Immature natural killer cell (primary cell): Measurements from ENCODE around the gene C2orf81. TPM values are rescaled to one million over a fixed set of nuclear protein-coding genes. Genes with fewer than 3 reads are reported as not detected.
"Not testable (repeated sequence)": the region's sequence is repeated elsewhere in the genome, so short reads cannot be mapped to it uniquely, and the experiment has no call there.

Source experiments
- DNase-seq, 3 donors: peaks; one replicate each; pipeline ENCODE4 v3.0.0; 2022; ENCODE audit warnings: mixed read lengths in 1 of 3
- H3K27ac Mint-ChIP-seq, 6 donors: one replicate each; pipeline ENCODE4 v1.8.0; 2020; ENCODE audit warnings: mixed read lengths in 6 of 6, mild to moderate bottlenecking in 5 of 6, inconsistent platforms in 4 of 6, moderate library complexity in 3 of 6
- H3K27me3 Mint-ChIP-seq, 3 donors: one replicate each; pipeline ENCODE4 v1.8.0; 2020 to 2021; ENCODE audit warnings: low read depth in 3 of 3, mild to moderate bottlenecking in 3 of 3, mixed read lengths in 3 of 3, moderate library complexity in 3 of 3, inconsistent platforms in 1 of 3
- H3K36me3 Mint-ChIP-seq, 3 donors: one replicate each; pipeline ENCODE4 v1.8.0; 2020; ENCODE audit warnings: mixed read lengths in 3 of 3, inconsistent platforms in 2 of 3, mild to moderate bottlenecking in 2 of 3
- H3K4me1 Mint-ChIP-seq, 2 donors: one replicate each; pipeline ENCODE4 v1.8.0; 2020; ENCODE audit warnings: inconsistent platforms in 2 of 2, mild to moderate bottlenecking in 2 of 2, mixed read lengths in 2 of 2, moderate library complexity in 1 of 2
- H3K4me3 Mint-ChIP-seq, 5 donors: one replicate each; pipeline ENCODE4 v1.8.0; 2020; ENCODE audit warnings: mild to moderate bottlenecking in 5 of 5, mixed read lengths in 5 of 5, inconsistent platforms in 3 of 5, moderate library complexity in 3 of 5
- H3K9me3 Mint-ChIP-seq, 6 donors: one replicate each; pipeline ENCODE4 v1.8.0; 2020; ENCODE audit warnings: mild to moderate bottlenecking in 6 of 6, mixed read lengths in 6 of 6, inconsistent platforms in 4 of 6, moderate library complexity in 3 of 6
- polyA plus RNA-seq, 3 donors: library from polyadenylated mRNA; unstranded; fragments of 300-500 nt; fragmentation: Illumina TruSeq; gene quantifications; one replicate each; pipeline ENCODE4 v1.2.3, GENCODE V29; 2021

C2orf81 gene
- polyA plus RNA-seq, 3 donors from 2014 or later, result 1.6 TPM; not detected in 1

DNA sequence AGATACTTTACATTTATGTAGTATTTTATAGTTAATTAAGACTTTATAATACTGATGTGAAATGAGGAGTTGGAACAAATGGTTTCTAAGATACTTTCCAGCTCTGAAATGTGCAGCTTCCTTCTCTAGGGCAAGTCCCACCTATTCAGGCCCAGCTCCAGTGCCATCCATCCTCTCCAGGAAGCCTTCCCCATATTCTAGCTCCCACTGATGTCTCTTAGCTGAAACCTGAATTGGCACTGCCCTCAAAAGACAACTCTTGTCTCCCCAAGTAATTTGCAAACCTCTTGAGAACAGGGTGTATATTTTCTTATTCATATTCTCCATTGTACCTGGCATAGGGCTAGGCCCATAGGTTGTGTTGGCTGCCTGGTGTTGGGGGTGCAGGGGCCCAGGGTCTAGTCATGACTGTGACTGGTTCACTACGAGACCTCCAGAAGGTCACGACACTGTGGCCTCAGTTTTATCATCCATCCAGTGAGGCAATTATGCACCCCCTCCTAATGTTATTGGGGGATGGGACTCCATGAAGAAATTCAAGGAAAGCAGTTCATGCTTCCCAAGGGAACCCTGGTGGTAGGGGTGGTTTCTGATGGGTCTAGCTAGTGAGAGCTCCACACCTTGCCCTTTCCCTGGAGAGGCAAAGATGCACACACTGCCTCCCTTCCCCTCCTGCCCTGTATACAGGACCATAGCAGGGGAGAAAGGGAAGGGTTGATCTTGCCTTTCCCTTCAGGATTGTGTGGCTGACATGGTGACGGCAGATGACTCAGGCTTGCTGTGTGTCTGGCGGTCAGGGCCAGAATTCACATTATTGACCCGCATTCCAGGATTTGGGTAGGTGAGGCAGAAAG, 2.9 kb upstream of the C2orf81 start:
- H3K36me3 Mint-ChIP-seq, result peaks cover 0 to 17% (median 6%) of the 10 kb centered on the region in 3 donors
- peak overlapping the region in 5 of 6 donors; percentile 45 to 73 (median 57) for H3K27ac Mint-ChIP-seq
- no peak for DNase-seq
- H3K4me1 Mint-ChIP-seq, result peaks cover 22 to 24% of the 10 kb centered on the region in 2 donors
- peaks cover 6 to 14% (median 13%) of the 10 kb centered on the region in 3 donors for H3K27me3 Mint-ChIP-seq
- peak overlapping the region in 1 of 5 donors; percentile 45 for H3K4me3 Mint-ChIP-seq
- H3K9me3 Mint-ChIP-seq, result no peaks in the 10 kb centered on the region

DNA sequence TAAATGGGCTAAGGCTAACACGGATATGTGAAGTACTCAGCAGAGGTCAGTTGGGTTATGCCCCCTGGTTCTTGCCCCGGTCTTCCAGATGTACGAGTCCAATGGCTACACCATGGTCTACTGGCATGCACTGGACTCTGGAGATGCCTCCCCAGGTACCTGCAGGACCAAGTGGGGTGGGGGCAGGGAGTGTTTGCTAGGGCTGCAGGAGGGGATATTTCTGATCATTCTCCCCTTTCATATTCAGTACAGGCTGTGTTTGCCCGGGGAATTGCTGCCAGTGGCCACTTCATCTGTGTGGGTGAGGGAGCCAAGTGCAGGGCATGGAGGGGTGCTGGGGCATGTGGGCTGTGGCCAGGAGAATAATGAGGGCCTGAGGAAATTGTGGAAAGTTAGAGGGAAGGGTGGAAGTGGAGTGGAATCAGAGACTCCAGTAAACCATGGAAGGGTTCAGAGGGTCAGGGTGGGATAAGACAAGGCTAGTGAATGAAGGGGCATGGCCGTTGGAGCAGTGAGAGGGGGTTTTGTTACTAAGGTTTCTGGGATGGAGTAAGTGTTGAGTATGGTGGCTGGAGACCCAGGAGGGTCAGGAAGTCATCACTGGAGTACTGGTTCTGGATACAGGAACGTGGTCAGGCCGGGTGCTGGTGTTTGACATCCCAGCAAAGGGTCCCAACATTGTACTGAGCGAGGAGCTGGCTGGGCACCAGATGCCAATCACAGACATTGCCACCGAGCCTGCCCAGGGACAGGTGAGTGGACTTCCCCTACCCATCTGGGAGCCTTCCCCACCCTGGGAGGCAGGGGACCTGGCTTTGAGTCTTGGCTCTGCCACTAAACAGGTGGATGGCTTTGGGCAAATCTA, 2.0 kb upstream of the C2orf81 start:
- peak overlapping the region; percentile 94 to 100 (median 99) for H3K4me3 Mint-ChIP-seq
- no peak for DNase-seq
- H3K36me3 Mint-ChIP-seq, result peaks cover 0 to 12% (median 5%) of the 10 kb centered on the region in 3 donors
- H3K9me3 Mint-ChIP-seq, result no peaks in the 10 kb centered on the region
- H3K4me1 Mint-ChIP-seq, result peaks cover 22 to 24% of the 10 kb centered on the region in 2 donors
- H3K27me3 Mint-ChIP-seq, result peaks cover 6 to 14% (median 13%) of the 10 kb centered on the region in 3 donors
- H3K27ac Mint-ChIP-seq, result peak overlapping the region; percentile 85 to 99 (median 96)

DNA sequence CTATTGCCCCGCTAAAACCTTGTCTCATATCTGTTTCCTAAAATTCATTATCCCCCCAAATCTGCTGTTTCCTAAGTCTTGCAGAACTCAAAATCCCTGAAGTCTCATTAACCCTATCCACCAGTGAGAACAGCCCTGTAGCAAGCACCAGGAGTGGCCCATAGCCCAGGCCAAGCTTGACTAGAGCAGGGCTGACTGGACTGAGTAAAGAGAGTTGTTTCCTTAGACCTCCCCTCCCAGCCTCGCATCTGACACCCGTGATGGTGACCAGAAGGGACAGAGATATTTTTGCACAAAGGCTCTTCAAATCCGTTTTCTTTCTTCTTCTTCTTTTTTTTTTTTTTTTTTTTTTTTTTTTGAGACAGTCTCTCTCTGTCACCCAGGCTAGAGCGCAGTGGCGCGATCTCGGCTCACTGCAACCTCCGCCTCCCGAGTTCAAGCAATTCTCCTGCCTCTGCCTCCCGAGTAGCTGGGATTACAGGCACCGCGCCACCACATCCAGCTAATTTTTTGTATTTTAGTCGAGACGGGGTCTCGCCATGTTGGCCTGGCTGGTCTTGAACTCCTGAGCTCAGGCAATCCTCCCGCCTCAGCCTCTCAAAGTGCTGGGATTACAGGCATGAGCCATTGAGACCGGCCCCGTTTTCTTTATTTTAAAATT, 846 bp downstream of the C2orf81 start:
- H3K4me3 Mint-ChIP-seq, result peak overlapping the region; percentile 94 to 100 (median 99)
- DNase-seq, H3K36me3 Mint-ChIP-seq, H3K9me3 Mint-ChIP-seq: not testable (repeated sequence)
- H3K4me1 Mint-ChIP-seq, result peaks cover 23 to 24% of the 10 kb centered on the region in 2 donors
- H3K27me3 Mint-ChIP-seq, result peaks cover 6 to 14% (median 13%) of the 10 kb centered on the region in 3 donors
- H3K27ac Mint-ChIP-seq, result peak overlapping the region; percentile 93 to 99 (median 98)

DNA sequence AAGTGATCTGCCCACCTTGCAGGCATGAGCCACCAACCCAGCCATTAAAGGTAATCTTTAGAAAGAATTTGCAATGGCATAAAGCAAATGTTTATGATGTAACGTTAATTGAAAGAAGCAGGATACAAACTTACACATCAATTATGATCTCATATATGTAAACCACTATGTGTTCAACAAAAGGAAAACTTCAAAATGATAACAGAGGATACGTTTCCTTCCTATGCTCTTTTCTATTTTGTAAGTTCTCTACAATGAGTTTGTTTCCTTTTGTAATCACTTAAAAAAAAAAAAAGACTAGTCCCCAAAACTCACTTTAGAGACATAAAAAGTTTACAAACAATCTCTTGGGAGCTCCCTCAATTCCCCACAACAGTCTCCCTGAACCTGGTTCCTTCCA, 1.4 kb downstream of the C2orf81 start:
- H3K36me3 Mint-ChIP-seq, result no peaks in the 10 kb centered on the region
- peaks cover 24 to 27% of the 10 kb centered on the region in 2 donors for H3K4me1 Mint-ChIP-seq
- H3K27me3 Mint-ChIP-seq, result peaks cover 6 to 14% (median 13%) of the 10 kb centered on the region in 3 donors
- H3K9me3 Mint-ChIP-seq, result no peaks in the 10 kb centered on the region
- H3K4me3 Mint-ChIP-seq, result peak overlapping the region; percentile 34 to 70 (median 46)
- peak overlapping the region in 5 of 6 donors; percentile 35 to 90 (median 84) for H3K27ac Mint-ChIP-seq
- no peak for DNase-seq

DNA sequence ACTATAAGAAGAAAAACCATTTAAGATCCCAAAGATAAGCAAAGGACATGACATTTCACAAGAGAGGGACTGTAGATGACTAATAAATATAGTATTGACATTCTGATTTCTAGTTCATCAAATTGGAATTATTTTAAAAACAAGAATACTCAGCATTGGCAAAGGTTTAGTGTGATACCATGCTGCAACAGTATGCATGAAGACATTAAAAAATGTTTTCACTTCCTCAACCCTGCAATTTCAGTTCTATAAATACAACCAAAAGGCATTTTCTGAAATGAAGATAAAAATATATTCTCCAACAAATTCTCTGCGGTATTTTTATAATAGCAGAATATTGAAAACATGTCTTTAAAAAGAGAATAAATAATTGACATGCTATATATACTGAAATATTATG, 2.1 kb downstream of the C2orf81 start:
- H3K4me1 Mint-ChIP-seq, result peaks cover 24 to 30% of the 10 kb centered on the region in 2 donors
- no peak for DNase-seq
- no peaks in the 10 kb centered on the region for H3K36me3 Mint-ChIP-seq
- peaks cover 0 to 2% (median 0%) of the 10 kb centered on the region in 6 donors for H3K9me3 Mint-ChIP-seq
- H3K27ac Mint-ChIP-seq, result peak overlapping the region in 1 of 6 donors; percentile 45
- peaks cover 6 to 14% (median 12%) of the 10 kb centered on the region in 3 donors for H3K27me3 Mint-ChIP-seq
- no peak overlapping the region for H3K4me3 Mint-ChIP-seq

DNA sequence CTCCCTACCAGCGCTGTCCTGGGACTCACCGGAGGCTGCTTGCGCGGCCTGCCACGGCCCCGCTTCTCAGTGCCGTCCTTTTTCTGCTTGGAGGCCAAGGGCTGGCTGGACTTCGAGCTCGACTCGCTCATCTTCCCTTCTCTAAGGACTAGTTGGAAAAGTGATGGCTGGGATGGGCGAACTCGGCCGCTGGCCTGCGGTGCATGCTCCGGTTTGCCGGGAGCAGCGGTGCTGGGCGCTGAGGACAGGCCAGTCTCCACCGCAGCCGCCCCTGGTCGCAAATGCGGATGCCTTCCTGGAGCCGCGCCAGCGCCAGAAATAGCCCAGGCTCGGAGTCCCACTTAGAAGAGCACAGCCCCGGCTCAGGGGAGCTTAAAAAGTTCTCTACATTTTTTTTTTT, 3.1 kb downstream of the C2orf81 start:
- H3K4me1 Mint-ChIP-seq, result peaks cover 24 to 37% of the 10 kb centered on the region in 2 donors
- no peak overlapping the region for H3K4me3 Mint-ChIP-seq

DNA sequence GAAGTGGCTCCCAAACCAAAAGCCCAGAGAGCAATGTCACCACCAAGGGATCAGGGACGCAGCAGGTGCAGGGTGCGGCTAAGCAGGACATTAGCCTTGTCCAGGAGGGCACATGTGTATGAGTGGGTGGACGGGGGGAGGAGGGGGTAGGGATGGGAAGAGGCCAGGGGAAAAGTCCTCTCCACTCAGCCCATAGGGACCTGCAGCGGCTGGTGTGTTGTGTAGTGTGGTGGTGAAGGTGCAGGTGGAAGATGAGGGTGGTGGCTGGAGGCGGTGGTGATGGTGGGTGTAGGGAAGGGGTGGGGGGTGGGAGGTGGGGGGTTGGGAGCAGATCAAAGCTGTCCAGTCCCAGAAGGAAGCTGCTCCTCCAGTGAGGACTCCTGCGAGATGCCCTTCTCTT, 3.7 kb downstream of the C2orf81 start:
- H3K36me3 Mint-ChIP-seq, result no peaks in the 10 kb centered on the region
- no peak for DNase-seq
- peaks cover 20 to 37% of the 10 kb centered on the region in 2 donors for H3K4me1 Mint-ChIP-seq
- H3K4me3 Mint-ChIP-seq, result no peak overlapping the region
- H3K27me3 Mint-ChIP-seq, result peaks cover 6 to 17% (median 14%) of the 10 kb centered on the region in 3 donors
- H3K9me3 Mint-ChIP-seq, result peaks cover 0 to 2% (median 0%) of the 10 kb centered on the region in 6 donors
- H3K27ac Mint-ChIP-seq, result no peak overlapping the region

More for the DNA sequence above, 3.1 kb downstream of the C2orf81 start:
- no peak overlapping the region for H3K27ac Mint-ChIP-seq
- no peak for DNase-seq
- peaks cover 0 to 2% (median 0%) of the 10 kb centered on the region in 6 donors for H3K9me3 Mint-ChIP-seq
- no peaks in the 10 kb centered on the region for H3K36me3 Mint-ChIP-seq
- H3K27me3 Mint-ChIP-seq, result peaks cover 6 to 17% (median 14%) of the 10 kb centered on the region in 3 donors

DNA sequence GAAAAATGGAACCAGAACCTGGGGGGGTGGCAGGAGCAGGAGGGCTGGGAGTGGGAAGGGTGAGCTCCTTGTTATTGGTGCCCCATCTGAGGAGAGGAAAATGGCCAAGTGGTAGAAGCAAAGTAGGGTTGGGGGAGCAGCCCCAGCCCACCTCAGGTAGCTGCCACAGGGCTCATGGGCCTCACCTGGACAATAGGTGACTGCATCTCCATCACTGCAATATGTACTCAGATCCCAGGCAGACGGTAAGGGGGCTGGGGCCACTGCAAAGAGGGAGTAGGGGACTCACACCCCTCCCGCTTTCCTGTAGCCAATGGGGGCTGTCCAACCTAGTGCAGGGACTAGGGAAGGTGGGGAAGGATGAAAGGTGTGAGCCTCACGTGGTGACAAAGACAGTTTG, 4.2 kb downstream of the C2orf81 start:
- DNase-seq, result no peak
- H3K27me3 Mint-ChIP-seq, result peaks cover 6 to 16% (median 14%) of the 10 kb centered on the region in 3 donors
- no peak overlapping the region for H3K4me3 Mint-ChIP-seq
- peaks cover 0 to 2% (median 0%) of the 10 kb centered on the region in 6 donors for H3K9me3 Mint-ChIP-seq
- H3K4me1 Mint-ChIP-seq, result peaks cover 14 to 34% of the 10 kb centered on the region in 2 donors
- no peaks in the 10 kb centered on the region for H3K36me3 Mint-ChIP-seq
- H3K27ac Mint-ChIP-seq, result peak overlapping the region in 2 of 6 donors; percentile 80

DNA sequence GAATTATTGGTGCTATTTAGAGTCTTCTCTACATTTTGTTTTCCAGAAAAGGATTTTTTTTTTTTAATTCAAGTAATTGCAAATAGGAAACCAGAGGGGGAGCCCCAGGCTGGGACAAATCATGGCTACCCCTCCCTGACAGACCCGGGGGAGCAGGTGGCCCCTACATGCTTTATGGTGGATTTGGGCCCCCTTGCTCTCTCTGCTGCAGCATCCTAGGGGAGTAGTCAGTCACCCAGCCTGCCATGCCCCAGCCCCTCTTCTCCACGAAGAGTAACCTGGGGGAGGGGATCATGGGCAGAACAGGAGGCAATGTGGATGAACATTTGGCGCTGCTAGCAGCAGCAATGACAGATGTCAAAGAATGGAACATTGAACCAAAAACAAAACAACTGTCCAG, 4.6 kb downstream of the C2orf81 start:
- H3K36me3 Mint-ChIP-seq, result no peaks in the 10 kb centered on the region
- no peak overlapping the region for H3K4me3 Mint-ChIP-seq
- peaks cover 0 to 2% (median 0%) of the 10 kb centered on the region in 6 donors for H3K9me3 Mint-ChIP-seq
- H3K4me1 Mint-ChIP-seq, result peaks cover 10 to 30% of the 10 kb centered on the region in 2 donors
- no peak for DNase-seq
- peak overlapping the region in 2 of 6 donors; percentile 80 for H3K27ac Mint-ChIP-seq
- peaks cover 4 to 12% (median 11%) of the 10 kb centered on the region in 3 donors for H3K27me3 Mint-ChIP-seq

DNA sequence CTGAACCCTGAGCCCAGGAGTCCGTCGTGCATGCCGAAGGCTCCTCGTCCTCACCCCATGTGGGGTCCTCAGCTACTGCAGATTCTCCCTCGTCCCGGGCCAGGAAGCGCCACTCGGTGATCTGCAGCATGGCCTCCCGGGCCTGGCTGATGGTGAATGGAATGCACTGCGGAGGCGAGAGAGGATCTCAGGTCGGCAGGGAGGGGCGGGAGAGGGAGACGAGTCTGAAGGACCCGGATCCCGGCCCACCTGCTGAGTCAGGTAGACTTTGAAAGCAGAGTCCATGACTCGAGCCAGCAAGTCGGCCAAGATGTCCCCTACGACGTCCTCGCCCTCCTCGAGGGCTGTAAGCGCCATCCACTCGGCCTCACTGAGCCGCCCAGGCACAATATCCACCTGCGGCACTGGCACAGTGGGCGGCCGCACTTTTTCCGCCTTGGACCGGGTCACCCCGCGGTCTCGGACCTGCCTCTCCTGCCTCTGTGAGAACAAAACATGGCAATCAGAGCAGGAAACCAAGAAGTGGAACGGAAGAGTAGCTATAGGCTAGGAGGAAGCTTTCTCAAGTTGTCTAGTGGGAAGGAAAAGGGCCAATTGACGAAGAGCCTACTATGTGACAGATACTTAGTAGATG, 5.5 kb downstream of the C2orf81 start:
- H3K4me3 Mint-ChIP-seq, result peak overlapping the region; percentile 54 to 81 (median 73)
- peaks cover 2 to 24% of the 10 kb centered on the region in 2 donors for H3K4me1 Mint-ChIP-seq
- DNase-seq, result no peak
- H3K9me3 Mint-ChIP-seq, result peaks cover 0 to 2% (median 0%) of the 10 kb centered on the region in 6 donors
- H3K36me3 Mint-ChIP-seq, result no peaks in the 10 kb centered on the region
- peak overlapping the region in 2 of 6 donors; percentile 16 to 48 for H3K27ac Mint-ChIP-seq
- H3K27me3 Mint-ChIP-seq, result peaks cover 0 to 3% (median 3%) of the 10 kb centered on the region in 3 donors

DNA sequence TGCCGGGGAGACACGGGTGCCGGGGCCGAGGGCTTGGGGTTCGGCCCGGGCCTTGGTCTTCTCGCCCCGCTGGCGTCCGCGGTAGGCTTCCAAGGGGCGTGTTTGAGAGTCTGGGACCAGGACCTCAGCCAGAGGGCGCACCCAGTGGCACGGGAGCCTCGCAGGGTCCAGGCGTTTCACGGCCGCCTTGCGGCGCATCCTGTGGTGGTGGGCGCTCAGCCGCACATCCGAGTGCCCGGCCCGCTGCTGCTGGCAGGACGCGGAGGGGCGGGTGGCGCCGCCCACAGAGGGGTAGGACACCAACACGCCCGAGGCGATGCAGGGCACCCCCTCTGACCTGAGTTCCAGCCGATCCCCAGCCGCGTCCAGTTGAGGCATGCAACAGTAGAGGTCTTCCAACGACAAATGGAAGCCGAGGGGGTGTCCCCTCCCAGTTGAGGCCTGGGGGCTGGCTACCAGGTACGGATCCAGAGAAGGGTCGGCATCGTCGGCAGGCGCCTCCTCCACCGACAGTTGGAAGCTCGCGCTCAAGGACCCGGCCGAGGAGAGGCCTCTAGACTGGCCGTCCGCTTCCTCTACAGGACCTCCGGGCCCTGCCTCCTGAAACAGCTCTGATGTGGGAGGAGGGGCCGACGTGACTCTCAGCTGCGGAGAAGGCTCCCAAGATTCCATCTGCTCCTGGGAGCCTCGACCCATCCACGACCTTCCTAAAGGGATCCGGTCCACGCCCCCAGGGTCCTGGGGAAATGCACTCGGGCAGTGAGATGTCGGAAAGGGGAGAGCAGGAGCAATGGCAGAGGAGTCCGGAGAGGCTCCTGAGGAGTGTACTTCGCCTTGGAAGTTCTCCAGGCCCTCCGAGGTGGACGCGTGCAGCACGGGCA, 6.3 kb downstream of the C2orf81 start:
- H3K9me3 Mint-ChIP-seq, result peaks cover 0 to 2% (median 0%) of the 10 kb centered on the region in 6 donors
- peaks cover 0 to 3% (median 3%) of the 10 kb centered on the region in 3 donors for H3K27me3 Mint-ChIP-seq
- peak; percentile 50 to 58 (median 52) for DNase-seq
- H3K4me3 Mint-ChIP-seq, result peak overlapping the region; percentile 54 to 81 (median 74)
- peak overlapping the region in 3 of 6 donors; percentile 35 to 58 (median 36) for H3K27ac Mint-ChIP-seq
- peaks cover 0 to 20% of the 10 kb centered on the region in 2 donors for H3K4me1 Mint-ChIP-seq
- no peaks in the 10 kb centered on the region for H3K36me3 Mint-ChIP-seq

DNA sequence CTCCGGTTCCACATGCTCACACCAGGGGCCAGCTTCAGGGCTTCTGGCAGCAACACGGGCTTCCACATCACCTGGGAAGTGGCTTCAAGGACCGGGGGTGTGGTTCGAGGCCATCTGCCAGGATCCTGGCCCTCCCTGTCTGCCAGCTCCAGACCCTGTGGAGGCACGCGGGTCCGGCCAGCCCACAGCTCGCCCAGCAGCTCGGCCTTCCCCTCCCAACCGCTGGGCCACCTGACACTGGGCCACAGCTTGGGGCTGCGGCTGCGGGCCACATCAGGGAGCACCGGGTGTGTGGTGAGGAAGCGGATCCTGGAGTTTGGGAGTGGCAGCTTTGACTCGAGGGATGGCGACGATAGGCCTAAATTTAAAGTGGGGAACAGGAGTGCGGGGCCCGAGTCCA, 7.0 kb downstream of the C2orf81 start:
- Mint-ChIP-seq H3K4me1 (peaks cover 0 to 19% of the 10 kb centered on the region in 2 donors), H3K36me3 (no peaks in the 10 kb centered on the region), H3K27me3 (peaks cover 0 to 3% (median 3%) of the 10 kb centered on the region in 3 donors), H3K9me3 (peaks cover 0 to 2% (median 0%) of the 10 kb centered on the region in 6 donors), H3K4me3 (peak overlapping the region; percentile 25 to 81 (median 52)), H3K27ac (no peak overlapping the region)
- no peak for DNase-seq
